ENCODE measurements around the gene GALNT18. TPM values are rescaled to one million over a fixed set of nuclear protein-coding genes. Genes with fewer than 3 reads are reported as not detected.

GALNT18 gene
- total RNA-seq, 1 donor from 2014 or later: 76.9 TPM

GRCh38 chr11:11322101-11322500 is 299.7 kb downstream of the GALNT18 start:
- no peaks in the 10 kb centered on the region for H3K9me3 Mint-ChIP-seq (ENCODE audit: unreplicated experiment)
- peaks cover 2% of the 10 kb centered on the region for H3K27me3 Mint-ChIP-seq (ENCODE audit: unreplicated experiment)
- H3K36me3 Mint-ChIP-seq (ENCODE audit: unreplicated experiment): peaks cover 14% of the 10 kb centered on the region
- TF ChIP-seq CTCF (IDR thresholded peaks at IDR 0.05; ENCODE audit: partially characterized antibody, unreplicated experiment): no peak
- no peak for DNase-seq
- H3K4me3 Mint-ChIP-seq (ENCODE audit: unreplicated experiment): no peak overlapping the region
- H3K27ac Mint-ChIP-seq (ENCODE audit: unreplicated experiment): no peak overlapping the region
- H3K4me1 Mint-ChIP-seq (ENCODE audit: low read depth, unreplicated experiment): no peaks in the 10 kb centered on the region

- Mint-ChIP-seq H3K4me3 (ENCODE audit: unreplicated experiment) (no peak overlapping the region), H3K4me1 (ENCODE audit: low read depth, unreplicated experiment) (no peaks in the 10 kb centered on the region), H3K36me3 (ENCODE audit: unreplicated experiment) (peaks cover 9% of the 10 kb centered on the region), H3K9me3 (ENCODE audit: unreplicated experiment) (no peaks in the 10 kb centered on the region), H3K27ac (ENCODE audit: unreplicated experiment) (no peak overlapping the region), H3K27me3 (ENCODE audit: unreplicated experiment) (peaks cover 2% of the 10 kb centered on the region)
- TF ChIP-seq CTCF (IDR thresholded peaks at IDR 0.05; ENCODE audit: partially characterized antibody, unreplicated experiment): no peak
- no peak for DNase-seq
Observed at GRCh38 chr11:11320825-11321224, 301.0 kb downstream of the GALNT18 start.

GRCh38 chr11:11318961-11319360 is 302.8 kb downstream of the GALNT18 start:
- no peaks in the 10 kb centered on the region for H3K9me3 Mint-ChIP-seq (ENCODE audit: unreplicated experiment)
- peaks cover 2% of the 10 kb centered on the region for H3K27me3 Mint-ChIP-seq (ENCODE audit: unreplicated experiment)
- DNase-seq: no peak
- H3K4me3 Mint-ChIP-seq (ENCODE audit: unreplicated experiment): no peak overlapping the region
- no peaks in the 10 kb centered on the region for H3K4me1 Mint-ChIP-seq (ENCODE audit: low read depth, unreplicated experiment)
- H3K36me3 Mint-ChIP-seq (ENCODE audit: unreplicated experiment): peaks cover 4% of the 10 kb centered on the region
- no peak overlapping the region for H3K27ac Mint-ChIP-seq (ENCODE audit: unreplicated experiment)
- TF ChIP-seq CTCF (IDR thresholded peaks at IDR 0.05; ENCODE audit: partially characterized antibody, unreplicated experiment): no peak

- H3K27me3 Mint-ChIP-seq (ENCODE audit: unreplicated experiment): peaks cover 2% of the 10 kb centered on the region
- H3K27ac Mint-ChIP-seq (ENCODE audit: unreplicated experiment): no peak overlapping the region
- H3K4me1 Mint-ChIP-seq (ENCODE audit: low read depth, unreplicated experiment): no peaks in the 10 kb centered on the region
- no peak overlapping the region for H3K4me3 Mint-ChIP-seq (ENCODE audit: unreplicated experiment)
- no peak for DNase-seq
- H3K36me3 Mint-ChIP-seq (ENCODE audit: unreplicated experiment): no peaks in the 10 kb centered on the region
- no peak for TF ChIP-seq CTCF (IDR thresholded peaks at IDR 0.05; ENCODE audit: partially characterized antibody, unreplicated experiment)
- H3K9me3 Mint-ChIP-seq (ENCODE audit: unreplicated experiment): no peaks in the 10 kb centered on the region
Observed at GRCh38 chr11:11318461-11318860, 303.3 kb downstream of the GALNT18 start.

GRCh38 chr11:11316651-11317230 is 305.1 kb downstream of the GALNT18 start:
- Mint-ChIP-seq H3K4me3 (ENCODE audit: unreplicated experiment) (no peak overlapping the region), H3K27me3 (ENCODE audit: unreplicated experiment) (peaks cover 2% of the 10 kb centered on the region), H3K4me1 (ENCODE audit: low read depth, unreplicated experiment) (no peaks in the 10 kb centered on the region), H3K36me3 (ENCODE audit: unreplicated experiment) (no peaks in the 10 kb centered on the region), H3K9me3 (ENCODE audit: unreplicated experiment) (peaks cover 2% of the 10 kb centered on the region), H3K27ac (ENCODE audit: unreplicated experiment) (no peak overlapping the region)
- no peak for DNase-seq
- TF ChIP-seq CTCF (IDR thresholded peaks at IDR 0.05; ENCODE audit: partially characterized antibody, unreplicated experiment): no peak
